Suprapubic skin (tissue), 4 donors: ENCODE measurements around the gene BST2. TPM values are rescaled to one million over a fixed set of nuclear protein-coding genes. Genes with fewer than 3 reads are reported as not detected.

Experiments
- DNase-seq, 2 donors: peaks; one replicate each; pipeline ENCODE4 v3.0.0-alpha.2; 2019; ENCODE audit warnings: low spot score in 2 of 2
- H3K27ac ChIP-seq: fragments of 200-600 bp; sonication (generic); one replicate; pipeline ENCODE4 v1.5.1; 2019
- H3K27me3 ChIP-seq: fragments of 200-600 bp; sonication (generic); one replicate; pipeline ENCODE4 v1.5.1; 2019
- H3K36me3 ChIP-seq: fragments of 200-600 bp; sonication (generic); one replicate; pipeline ENCODE4 v1.5.1; 2019
- H3K4me1 ChIP-seq: fragments of 200-600 bp; sonication (generic); one replicate; pipeline ENCODE4 v1.5.1; 2019
- H3K4me3 ChIP-seq: fragments of 200-600 bp; sonication (generic); one replicate; pipeline ENCODE4 v1.5.1; 2019; ENCODE audit warnings: mild to moderate bottlenecking
- H3K9me3 ChIP-seq: fragments of 200-600 bp; sonication (generic); one replicate; pipeline ENCODE4 v1.5.1; 2019
- CTCF ChIP-seq, 2 donors: fragments of 200-600 bp in 1 of 2; fragments of 450-650 bp in 1 of 2; sonication (generic) in 1 of 2; IDR thresholded peaks; one replicate each; pipeline ENCODE4 v1.5.1; 2016 to 2019; ENCODE audit warnings: antibody characterized with exemption in 2 of 2, mild to moderate bottlenecking in 1 of 2, moderate library complexity in 1 of 2
- EP300 ChIP-seq: sonication (generic); formaldehyde crosslinking; IDR thresholded peaks from one replicate; pipeline ENCODE4 v1.6.1; 2017; ENCODE audit warnings: antibody characterized with exemption
- POLR2A ChIP-seq, 2 donors: fragments of 450-650 bp; IDR thresholded peaks; one replicate each; pipeline ENCODE4 v1.6.1; 2017; ENCODE audit warnings: antibody characterized with exemption in 2 of 2, mild to moderate bottlenecking in 2 of 2, moderate library complexity in 2 of 2
- POLR2AphosphoS5 ChIP-seq, 3 donors: sonication (generic); formaldehyde crosslinking; IDR thresholded peaks; one replicate each; pipeline ENCODE4 v1.6.1; 2017; ENCODE audit warnings: antibody characterized with exemption in 3 of 3
- WGBS: methylation state at CpG from one replicate; pipeline ENCODE4 v1.1.5; 2018; 5-methylcytosine and 5-hydroxymethylcytosine counted together
- total RNA-seq, 4 donors: library from RNA; depleted of rRNA; stranded (reverse); fragments of >200 nt; gene quantifications; one replicate each; pipeline ENCODE4 v1.1.0, GENCODE V29; 2016

Gene BST2
- total RNA-seq, 4 donors from 2014 or later, result 6.6 to 19.7 (median 10.5) TPM

GRCh38 chr19:17431417-17431816 lies 26.0 kb upstream of the BST2 start:
- TF ChIP-seq POLR2AphosphoS5 (IDR thresholded peaks at IDR 0.05) (no peak), EP300 (no peak), POLR2A (IDR thresholded peaks at IDR 0.05) (no peak), CTCF (IDR thresholded peaks at IDR 0.05) (no peak)
- WGBS, result 89% methylated on average over 7 of the region's 7 CpGs
- no peaks in the 10 kb centered on the region for H3K27me3 ChIP-seq
- H3K4me1 ChIP-seq, result peaks cover 5% of the 10 kb centered on the region
- no peak for DNase-seq
- H3K36me3 ChIP-seq, result no peaks in the 10 kb centered on the region
- no peak overlapping the region for H3K4me3 ChIP-seq
- H3K9me3 ChIP-seq, result no peaks in the 10 kb centered on the region
- H3K27ac ChIP-seq, result no peak overlapping the region

GRCh38 chr19:17429641-17430113 lies 24.2 kb upstream of the BST2 start:
- Histone ChIP-seq H3K4me3 (no peak overlapping the region), H3K9me3 (no peaks in the 10 kb centered on the region), H3K4me1 (peaks cover 5% of the 10 kb centered on the region), H3K27ac (no peak overlapping the region), H3K36me3 (no peaks in the 10 kb centered on the region), H3K27me3 (no peaks in the 10 kb centered on the region)
- 54% methylated on average over 10 of the region's 17 CpGs for WGBS
- DNase-seq, result no peak
- TF ChIP-seq CTCF (IDR thresholded peaks at IDR 0.05) (no peak), POLR2A (IDR thresholded peaks at IDR 0.05) (no peak), EP300 (no peak)

- no peaks in the 10 kb centered on the region for H3K27me3 ChIP-seq
- H3K36me3 ChIP-seq, result peaks cover 14% of the 10 kb centered on the region
- TF ChIP-seq POLR2AphosphoS5 (IDR thresholded peaks at IDR 0.05), result no peak
- TF ChIP-seq POLR2A (IDR thresholded peaks at IDR 0.05), result no peak
- no peak for TF ChIP-seq EP300
- peak in 1 of 2 donors; percentile 22 for TF ChIP-seq CTCF (IDR thresholded peaks at IDR 0.05)
- H3K27ac ChIP-seq, result no peak overlapping the region
- 38% methylated on average over 26 of the region's 27 CpGs for WGBS
- H3K9me3 ChIP-seq, result no peaks in the 10 kb centered on the region
- H3K4me3 ChIP-seq, result no peak overlapping the region
- peaks cover 15% of the 10 kb centered on the region for H3K4me1 ChIP-seq
- DNase-seq, result no peak
Observed at GRCh38 chr19:17424743-17425365, 19.4 kb upstream of the BST2 start.

- no peaks in the 10 kb centered on the region for H3K27me3 ChIP-seq
- no peak for DNase-seq
- H3K4me3 ChIP-seq, result no peak overlapping the region
- H3K4me1 ChIP-seq, result peaks cover 16% of the 10 kb centered on the region
- TF ChIP-seq POLR2AphosphoS5 (IDR thresholded peaks at IDR 0.05) (no peak), EP300 (no peak), CTCF (IDR thresholded peaks at IDR 0.05) (no peak), POLR2A (IDR thresholded peaks at IDR 0.05) (no peak)
- H3K36me3 ChIP-seq, result peaks cover 14% of the 10 kb centered on the region
- no peaks in the 10 kb centered on the region for H3K9me3 ChIP-seq
- H3K27ac ChIP-seq, result no peak overlapping the region
- WGBS, result 87% methylated on average over 9 of the region's 20 CpGs
Observed at GRCh38 chr19:17423429-17424208, 18.2 kb upstream of the BST2 start.

- H3K4me3 ChIP-seq, result no peak overlapping the region
- no peak for TF ChIP-seq CTCF (IDR thresholded peaks at IDR 0.05)
- TF ChIP-seq EP300, result no peak
- no peak for TF ChIP-seq POLR2A (IDR thresholded peaks at IDR 0.05)
- no peak for TF ChIP-seq POLR2AphosphoS5 (IDR thresholded peaks at IDR 0.05)
- no peak for DNase-seq
- 97% methylated on average over 4 of the region's 4 CpGs for WGBS
- H3K4me1 ChIP-seq, result peaks cover 16% of the 10 kb centered on the region
- no peaks in the 10 kb centered on the region for H3K9me3 ChIP-seq
- peaks cover 14% of the 10 kb centered on the region for H3K36me3 ChIP-seq
- no peaks in the 10 kb centered on the region for H3K27me3 ChIP-seq
- no peak overlapping the region for H3K27ac ChIP-seq
Observed at GRCh38 chr19:17421942-17422341, 16.5 kb upstream of the BST2 start.
